Type B pancreatic cell (in vitro differentiated cells): ENCODE data around the gene SLC25A42. TPM values are rescaled to one million over a fixed set of nuclear protein-coding genes. Genes with fewer than 3 reads are reported as not detected.

Experiments
- DNase-seq: peaks from one replicate; pipeline ENCODE4 v3.0.0; 2021; ENCODE audit warnings: mixed read lengths; ENCODE audit not compliant: unreplicated experiment; ENCODE audit errors: extremely low spot score
- H3K27ac Mint-ChIP-seq: 2 replicates; pipeline ENCODE4 v1.8.0; 2021; ENCODE audit warnings: mild to moderate bottlenecking, mixed read lengths
- H3K27me3 Mint-ChIP-seq: 2 replicates; pipeline ENCODE4 v1.8.0; 2021; ENCODE audit warnings: mixed read lengths
- H3K36me3 Mint-ChIP-seq: 2 replicates; pipeline ENCODE4 v1.8.0; 2021; ENCODE audit warnings: mixed read lengths
- H3K4me1 Mint-ChIP-seq: one replicate; pipeline ENCODE4 v1.8.0; 2021; ENCODE audit warnings: mixed read lengths; ENCODE audit not compliant: unreplicated experiment
- H3K4me3 Mint-ChIP-seq: 2 replicates; pipeline ENCODE4 v1.8.0; 2021; ENCODE audit warnings: mild to moderate bottlenecking, mixed read lengths
- H3K9me3 Mint-ChIP-seq: 2 replicates; pipeline ENCODE4 v1.8.0; 2021; ENCODE audit warnings: mixed read lengths
- total RNA-seq: library from RNA; stranded (reverse); gene quantifications from 2 replicates; pipeline ENCODE4 v1.2.1, GENCODE V29; 2021; ENCODE audit warnings: low replicate concordance
- TF ChIP-seq, protein P1 (sequence below): fragments of 200-600 bp; sonication (generic); conservative IDR thresholded peaks from 2 replicates; pipeline ENCODE4 v1.5.0; 2021; ENCODE audit warnings: antibody characterized with exemption, mild to moderate bottlenecking

SLC25A42 gene
- total RNA-seq, 1 donor from 2014 or later: 13.4 TPM

DNA sequence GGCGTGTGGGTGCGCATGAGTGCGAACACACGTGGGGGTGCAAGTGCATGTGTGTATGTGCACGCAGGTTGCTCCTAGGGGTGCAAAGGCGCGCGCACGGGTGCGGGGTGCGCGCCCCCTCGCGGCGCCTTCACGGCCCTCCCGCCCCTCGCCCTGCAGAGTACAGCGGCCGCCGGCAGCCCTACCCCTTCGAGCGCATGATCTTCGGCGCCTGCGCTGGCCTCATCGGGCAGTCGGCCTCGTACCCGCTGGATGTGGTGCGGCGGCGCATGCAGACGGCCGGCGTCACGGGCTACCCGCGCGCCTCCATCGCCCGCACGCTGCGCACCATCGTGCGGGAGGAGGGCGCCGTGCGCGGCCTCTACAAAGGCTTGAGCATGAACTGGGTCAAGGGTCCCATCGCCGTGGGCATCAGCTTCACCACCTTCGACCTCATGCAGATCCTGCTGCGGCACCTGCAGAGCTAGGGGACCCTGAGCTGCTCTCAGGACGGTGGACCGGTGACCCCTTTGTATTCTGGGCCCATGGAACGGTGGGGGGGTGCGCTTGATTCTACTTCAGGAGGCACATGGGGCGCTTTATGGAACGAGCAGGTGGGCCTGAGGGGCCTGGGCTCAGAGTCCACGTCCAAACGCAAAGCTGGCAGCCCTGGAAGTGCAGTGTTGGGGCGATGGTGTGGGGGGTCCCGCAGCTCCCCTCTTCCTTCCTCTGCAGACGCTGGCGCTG, 46.8 kb downstream of the SLC25A42 start:
- no peak overlapping the region for H3K4me3 Mint-ChIP-seq
- no peaks in the 10 kb centered on the region for H3K9me3 Mint-ChIP-seq
- no peak overlapping the region for H3K27ac Mint-ChIP-seq
- no peak for DNase-seq
- H3K4me1 Mint-ChIP-seq: peaks cover 18% of the 10 kb centered on the region
- peaks cover 15% of the 10 kb centered on the region for H3K27me3 Mint-ChIP-seq
- TF ChIP-seq, protein P1, sequence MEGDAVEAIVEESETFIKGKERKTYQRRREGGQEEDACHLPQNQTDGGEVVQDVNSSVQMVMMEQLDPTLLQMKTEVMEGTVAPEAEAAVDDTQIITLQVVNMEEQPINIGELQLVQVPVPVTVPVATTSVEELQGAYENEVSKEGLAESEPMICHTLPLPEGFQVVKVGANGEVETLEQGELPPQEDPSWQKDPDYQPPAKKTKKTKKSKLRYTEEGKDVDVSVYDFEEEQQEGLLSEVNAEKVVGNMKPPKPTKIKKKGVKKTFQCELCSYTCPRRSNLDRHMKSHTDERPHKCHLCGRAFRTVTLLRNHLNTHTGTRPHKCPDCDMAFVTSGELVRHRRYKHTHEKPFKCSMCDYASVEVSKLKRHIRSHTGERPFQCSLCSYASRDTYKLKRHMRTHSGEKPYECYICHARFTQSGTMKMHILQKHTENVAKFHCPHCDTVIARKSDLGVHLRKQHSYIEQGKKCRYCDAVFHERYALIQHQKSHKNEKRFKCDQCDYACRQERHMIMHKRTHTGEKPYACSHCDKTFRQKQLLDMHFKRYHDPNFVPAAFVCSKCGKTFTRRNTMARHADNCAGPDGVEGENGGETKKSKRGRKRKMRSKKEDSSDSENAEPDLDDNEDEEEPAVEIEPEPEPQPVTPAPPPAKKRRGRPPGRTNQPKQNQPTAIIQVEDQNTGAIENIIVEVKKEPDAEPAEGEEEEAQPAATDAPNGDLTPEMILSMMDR: peak; percentile 66
- H3K36me3 Mint-ChIP-seq: no peaks in the 10 kb centered on the region

DNA sequence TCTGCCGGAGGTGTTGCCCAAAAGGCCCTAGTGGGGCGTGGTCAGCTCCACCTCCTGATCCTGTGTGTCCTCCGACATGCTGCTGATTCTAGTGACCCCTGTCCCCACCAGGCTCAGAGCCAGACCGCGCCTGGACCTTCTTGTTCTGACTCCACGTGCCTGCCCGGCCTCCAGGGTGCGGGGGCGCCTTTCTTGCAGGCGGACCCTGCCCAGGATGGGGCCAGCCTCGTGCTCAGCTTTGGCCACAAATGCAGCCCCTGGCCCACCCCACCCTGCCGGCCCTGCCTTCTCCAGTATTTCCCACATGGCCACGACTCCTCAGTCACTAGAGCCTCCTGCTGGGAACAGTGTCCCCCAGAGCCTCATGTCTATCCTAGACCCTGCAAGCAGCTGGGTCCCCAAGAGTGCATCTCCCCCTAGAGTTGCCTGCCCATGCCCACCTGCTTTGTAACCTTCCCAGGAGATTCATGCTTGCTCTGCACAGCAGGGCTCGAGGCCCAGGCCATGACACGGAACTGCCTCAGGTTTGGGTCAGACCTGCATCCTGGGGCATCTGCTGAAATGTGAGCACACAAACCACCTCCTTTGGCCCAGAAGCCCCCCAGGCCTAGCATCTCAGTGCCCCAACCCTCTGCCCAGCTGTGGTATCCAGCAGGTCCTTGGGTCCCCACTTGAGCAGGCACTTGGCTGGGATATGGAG, 47.5 kb downstream of the SLC25A42 start:
- peaks cover 14% of the 10 kb centered on the region for H3K4me1 Mint-ChIP-seq
- no peak for DNase-seq
- H3K27me3 Mint-ChIP-seq: peaks cover 15% of the 10 kb centered on the region
- TF ChIP-seq, protein P1: no peak
- no peaks in the 10 kb centered on the region for H3K9me3 Mint-ChIP-seq
- no peaks in the 10 kb centered on the region for H3K36me3 Mint-ChIP-seq
- no peak overlapping the region for H3K4me3 Mint-ChIP-seq
- no peak overlapping the region for H3K27ac Mint-ChIP-seq

DNA sequence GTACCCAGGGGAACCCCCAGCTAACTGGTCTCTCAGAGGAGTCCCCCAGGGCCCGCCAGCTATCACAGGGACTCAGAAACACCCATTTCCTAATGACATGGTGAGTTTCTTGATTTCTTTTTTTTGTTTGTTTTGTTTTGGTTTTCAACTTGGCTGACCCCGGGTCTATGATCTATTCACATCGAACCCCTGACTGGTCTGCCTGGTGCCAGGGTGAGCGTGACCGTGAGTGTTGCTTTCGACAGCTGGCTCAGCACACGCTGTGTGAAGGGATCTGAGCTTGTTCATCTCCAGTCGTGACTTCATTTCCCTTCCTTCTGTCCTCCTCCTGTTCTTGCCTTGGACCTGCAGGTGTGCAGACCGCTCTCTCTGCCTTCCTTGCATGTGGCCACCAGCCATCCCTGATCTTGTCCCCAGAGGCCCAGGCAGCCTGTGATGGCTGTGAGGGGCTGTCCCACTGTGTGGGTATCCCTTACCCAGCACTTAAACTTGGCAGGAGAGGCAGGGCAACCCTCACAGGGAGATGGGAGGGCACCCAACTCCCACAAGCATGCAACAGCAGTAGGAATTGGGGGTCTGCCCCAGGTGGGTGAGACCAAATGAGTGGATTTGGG, 48.3 kb downstream of the SLC25A42 start:
- TF ChIP-seq, protein P1: no peak
- Mint-ChIP-seq H3K9me3 (no peaks in the 10 kb centered on the region), H3K4me1 (peaks cover 14% of the 10 kb centered on the region), H3K4me3 (no peak overlapping the region), H3K36me3 (no peaks in the 10 kb centered on the region), H3K27ac (no peak overlapping the region), H3K27me3 (peaks cover 15% of the 10 kb centered on the region)
- DNase-seq: no peak

DNA sequence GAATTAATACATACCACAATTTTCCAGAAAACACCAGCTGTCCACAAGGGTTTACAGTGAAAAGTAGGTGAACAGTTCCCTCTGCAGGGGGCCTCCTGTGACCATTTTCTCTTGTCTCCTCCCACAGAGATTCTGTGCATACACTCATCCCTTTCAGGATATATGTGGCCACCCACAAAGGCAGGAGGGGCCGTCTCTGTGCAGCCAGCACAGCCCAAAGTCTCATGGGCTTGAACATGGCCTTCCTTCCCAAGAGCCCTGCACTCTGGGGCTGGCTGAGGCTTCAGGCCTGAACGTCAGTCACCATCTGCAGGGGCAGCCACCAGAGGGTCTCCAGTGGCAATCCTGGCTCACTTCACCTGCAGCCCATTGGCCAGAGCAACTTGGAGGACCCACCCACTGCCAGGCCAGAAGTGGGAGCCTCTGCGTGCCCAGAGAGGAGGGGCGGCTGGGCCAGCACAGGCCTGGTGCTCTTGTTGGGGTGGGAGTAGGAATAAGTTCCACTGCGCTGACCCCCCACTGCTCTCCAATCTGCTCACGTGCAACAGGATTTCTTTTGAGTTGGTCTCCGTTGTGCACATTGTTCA, 49.3 kb downstream of the SLC25A42 start:
- Mint-ChIP-seq H3K36me3 (no peaks in the 10 kb centered on the region), H3K27ac (peak overlapping the region; percentile 63), H3K9me3 (no peaks in the 10 kb centered on the region)

DNA sequence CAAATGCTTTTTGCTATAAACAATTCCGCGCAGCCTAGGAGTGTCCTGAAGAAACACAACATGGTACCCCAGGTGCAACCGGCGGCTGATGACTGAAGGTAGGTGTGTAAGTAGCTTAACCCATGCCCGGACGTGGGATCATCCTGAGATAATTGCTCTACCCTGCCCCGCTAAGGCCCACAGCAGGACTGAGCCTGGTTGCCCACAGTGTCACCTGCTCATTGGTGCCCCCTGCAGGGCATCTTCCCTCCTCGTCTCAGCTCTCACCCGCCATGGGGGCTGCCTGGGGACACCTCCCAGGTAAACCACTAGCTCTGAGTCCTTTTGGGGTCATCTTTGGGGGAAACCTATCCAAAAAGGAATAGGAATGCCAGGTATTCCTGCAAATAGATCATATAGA, 52.2 kb downstream of the SLC25A42 start:
- TF ChIP-seq, protein P1: peak; percentile 64
- H3K27me3 Mint-ChIP-seq: peaks cover 6% of the 10 kb centered on the region
- peaks cover 10% of the 10 kb centered on the region for H3K4me1 Mint-ChIP-seq
- no peak overlapping the region for H3K27ac Mint-ChIP-seq
- H3K36me3 Mint-ChIP-seq: no peaks in the 10 kb centered on the region
- no peak overlapping the region for H3K4me3 Mint-ChIP-seq
- no peaks in the 10 kb centered on the region for H3K9me3 Mint-ChIP-seq
- DNase-seq: no peak

More for the DNA sequence above, 49.3 kb downstream of the SLC25A42 start:
- TF ChIP-seq, protein P1: no peak
- DNase-seq: no peak
- peaks cover 14% of the 10 kb centered on the region for H3K4me1 Mint-ChIP-seq
- H3K27me3 Mint-ChIP-seq: peaks cover 11% of the 10 kb centered on the region
- no peak overlapping the region for H3K4me3 Mint-ChIP-seq
